Measurements from ENCODE around the gene SLC6A18.

SLC6A18 gene

GRCh38 chr5:1255081-1255561 is 29.9 kb downstream of the SLC6A18 start:
- no peak overlapping the region for H3K4me3 ChIP-seq (ENCODE audit: insufficient read depth, low read length, poor library complexity, severe bottlenecking)
- H3K9me3 ChIP-seq (ENCODE audit: insufficient read depth, low read length): no peaks in the 10 kb centered on the region
- H3K79me2 ChIP-seq (ENCODE audit: insufficient read depth, low read length): no peaks in the 10 kb centered on the region
- no peaks in the 10 kb centered on the region for H3F3A ChIP-seq (ENCODE audit: insufficient read depth)
- H3K27me3 ChIP-seq (ENCODE audit: low read length): no peaks in the 10 kb centered on the region
- no peak overlapping the region for H2AFZ ChIP-seq (ENCODE audit: low read depth, low read length, severe bottlenecking)
- H3K9me2 ChIP-seq (replicated peaks; ENCODE audit: insufficient read depth, low read length): no peaks in the 10 kb centered on the region
- no peaks in the 10 kb centered on the region for H3K36me3 ChIP-seq (ENCODE audit: low read length)
- no peak overlapping the region for H3K4me2 ChIP-seq (ENCODE audit: low read depth, low read length, poor library complexity, severe bottlenecking)
- no peaks in the 10 kb centered on the region for H4K20me1 ChIP-seq (ENCODE audit: low read depth, low read length)
- H3K9ac ChIP-seq (ENCODE audit: low read length): no peak overlapping the region
- no peak for TF ChIP-seq CTCF (IDR thresholded peaks at IDR 0.05; ENCODE audit: insufficient read depth, low read length, poor library complexity, severe bottlenecking)
- TF ChIP-seq EZH2phosphoT487 (conservative IDR thresholded peaks at IDR 0.05; ENCODE audit: low read length): no peak
- no peak overlapping the region for H3K27ac ChIP-seq (ENCODE audit: low read depth, low read length)

DNA sequence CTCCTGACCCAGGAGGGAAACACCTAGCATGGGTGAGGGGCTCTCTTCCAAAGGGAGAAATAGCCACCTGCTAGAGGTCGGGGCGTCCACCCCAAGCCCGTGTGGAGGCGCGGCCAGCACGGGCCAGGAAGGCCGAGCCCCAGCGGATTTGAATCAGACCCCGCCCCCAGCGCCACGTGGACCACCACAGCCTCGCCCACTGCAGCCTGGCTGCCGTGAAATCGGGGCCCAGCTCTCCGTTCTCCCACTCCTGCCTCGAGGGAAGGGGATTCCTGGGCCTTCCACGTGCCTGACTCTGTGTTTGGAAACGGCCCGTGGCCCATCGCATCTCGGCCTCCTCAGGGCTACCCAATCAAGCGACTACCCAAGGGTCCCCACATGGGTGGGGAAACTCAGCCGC is 31.6 kb downstream of the SLC6A18 start:
- no peak overlapping the region for H3K4me3 ChIP-seq (ENCODE audit: insufficient read depth, low read length, poor library complexity, severe bottlenecking)
- H3K27ac ChIP-seq (ENCODE audit: low read depth, low read length): no peak overlapping the region
- no peak overlapping the region for H3K4me2 ChIP-seq (ENCODE audit: low read depth, low read length, poor library complexity, severe bottlenecking)
- H3K27me3 ChIP-seq (ENCODE audit: low read length): no peaks in the 10 kb centered on the region
- no peak for TF ChIP-seq CTCF (IDR thresholded peaks at IDR 0.05; ENCODE audit: insufficient read depth, low read length, poor library complexity, severe bottlenecking)
- TF ChIP-seq EZH2phosphoT487 (conservative IDR thresholded peaks at IDR 0.05; ENCODE audit: low read length): no peak
- no peaks in the 10 kb centered on the region for H3K79me2 ChIP-seq (ENCODE audit: insufficient read depth, low read length)
- H3K9ac ChIP-seq (ENCODE audit: low read length): no peak overlapping the region
- no peaks in the 10 kb centered on the region for H4K20me1 ChIP-seq (ENCODE audit: low read depth, low read length)
- H3K9me3 ChIP-seq (ENCODE audit: insufficient read depth, low read length): no peaks in the 10 kb centered on the region
- H2AFZ ChIP-seq (ENCODE audit: low read depth, low read length, severe bottlenecking): no peak overlapping the region
- H3K36me3 ChIP-seq (ENCODE audit: low read length): no peaks in the 10 kb centered on the region
- no peaks in the 10 kb centered on the region for H3K9me2 ChIP-seq (replicated peaks; ENCODE audit: insufficient read depth, low read length)
- H3F3A ChIP-seq (ENCODE audit: insufficient read depth): no peaks in the 10 kb centered on the region

GRCh38 chr5:1257363-1257762 is 32.2 kb downstream of the SLC6A18 start:
- no peak overlapping the region for H3K4me3 ChIP-seq (ENCODE audit: insufficient read depth, low read length, poor library complexity, severe bottlenecking)
- H3K36me3 ChIP-seq (ENCODE audit: low read length): no peaks in the 10 kb centered on the region
- no peaks in the 10 kb centered on the region for H3K27me3 ChIP-seq (ENCODE audit: low read length)
- H3K9ac ChIP-seq (ENCODE audit: low read length): no peak overlapping the region
- no peak overlapping the region for H3K27ac ChIP-seq (ENCODE audit: low read depth, low read length)
- H2AFZ ChIP-seq (ENCODE audit: low read depth, low read length, severe bottlenecking): no peak overlapping the region
- no peak overlapping the region for H3K4me2 ChIP-seq (ENCODE audit: low read depth, low read length, poor library complexity, severe bottlenecking)
- H4K20me1 ChIP-seq (ENCODE audit: low read depth, low read length): no peaks in the 10 kb centered on the region
- no peaks in the 10 kb centered on the region for H3K9me3 ChIP-seq (ENCODE audit: insufficient read depth, low read length)
- H3F3A ChIP-seq (ENCODE audit: insufficient read depth): no peaks in the 10 kb centered on the region
- no peak for TF ChIP-seq EZH2phosphoT487 (conservative IDR thresholded peaks at IDR 0.05; ENCODE audit: low read length)
- TF ChIP-seq CTCF (IDR thresholded peaks at IDR 0.05; ENCODE audit: insufficient read depth, low read length, poor library complexity, severe bottlenecking): no peak
- H3K79me2 ChIP-seq (ENCODE audit: insufficient read depth, low read length): no peaks in the 10 kb centered on the region
- no peaks in the 10 kb centered on the region for H3K9me2 ChIP-seq (replicated peaks; ENCODE audit: insufficient read depth, low read length)

Data from SU-DHL-6 (cell line).